ENCODE results near the gene FOXA3.

The FOXA3 gene

GRCh38 chr19:45834970-45835369 is 29.2 kb upstream of the FOXA3 start:
- Histone ChIP-seq H3K23ac (ENCODE audit: low read length) (no peak overlapping the region), H3K36me3 (ENCODE audit: control insufficient read depth, insufficient read depth, low read length) (peaks cover 22% of the 10 kb centered on the region), H3K79me2 (ENCODE audit: control insufficient read depth, insufficient read depth, low read length) (no peaks in the 10 kb centered on the region), H3K27ac (ENCODE audit: low read depth, low read length) (no peak overlapping the region), H3K9ac (ENCODE audit: low read length) (no peak overlapping the region), H3K79me1 (ENCODE audit: low read length) (no peaks in the 10 kb centered on the region), H3K4me1 (ENCODE audit: control insufficient read depth, low read depth, low read length) (no peaks in the 10 kb centered on the region), H4K5ac (ENCODE audit: low read length) (no peak overlapping the region), H2BK5ac (ENCODE audit: low read length) (no peak overlapping the region), H3K4ac (ENCODE audit: low read depth, low read length) (no peak overlapping the region), H2BK15ac (replicated peaks; ENCODE audit: low read depth) (no peak overlapping the region), H4K8ac (ENCODE audit: low read depth, low read length) (no peak overlapping the region), H3K4me2 (ENCODE audit: low read length) (no peak overlapping the region), H2AK5ac (ENCODE audit: low read length) (no peak overlapping the region), H3K18ac (ENCODE audit: low read length) (no peak overlapping the region), H3K27me3 (ENCODE audit: insufficient read depth, low read length, poor library complexity) (no peaks in the 10 kb centered on the region), H2BK120ac (ENCODE audit: low read depth, low read length) (no peak overlapping the region), H3K56ac (ENCODE audit: low read length) (no peak overlapping the region), H3K4me3 (ENCODE audit: low read length) (no peak overlapping the region)
- no CpG with 5 or more reads among the region's 7 CpGs for WGBS (ENCODE audit: extremely low coverage, insufficient coverage, low lambda C conversion rate)
- no peak for DNase-seq

GRCh38 chr19:45842198-45842597 is 21.9 kb upstream of the FOXA3 start:
- no peaks in the 10 kb centered on the region for H3K4me1 ChIP-seq (ENCODE audit: control insufficient read depth, low read depth, low read length)
- H2BK120ac ChIP-seq (ENCODE audit: low read depth, low read length): no peak overlapping the region
- no peak overlapping the region for H2AK5ac ChIP-seq (ENCODE audit: low read length)
- WGBS (ENCODE audit: extremely low coverage, insufficient coverage, low lambda C conversion rate): no CpG with 5 or more reads among the region's 14 CpGs
- no peak for DNase-seq
- H3K23ac ChIP-seq (ENCODE audit: low read length): no peak overlapping the region
- peaks cover 22% of the 10 kb centered on the region for H3K36me3 ChIP-seq (ENCODE audit: control insufficient read depth, insufficient read depth, low read length)
- H3K27ac ChIP-seq (ENCODE audit: low read depth, low read length): no peak overlapping the region
- no peak overlapping the region for H3K4me3 ChIP-seq (ENCODE audit: low read length)
- no peak overlapping the region for H3K4me2 ChIP-seq (ENCODE audit: low read length)
- H3K79me1 ChIP-seq (ENCODE audit: low read length): no peaks in the 10 kb centered on the region
- no peak overlapping the region for H4K5ac ChIP-seq (ENCODE audit: low read length)
- no peak overlapping the region for H3K9ac ChIP-seq (ENCODE audit: low read length)
- H2BK15ac ChIP-seq (replicated peaks; ENCODE audit: low read depth): no peak overlapping the region
- no peak overlapping the region for H3K4ac ChIP-seq (ENCODE audit: low read depth, low read length)
- no peak overlapping the region for H4K8ac ChIP-seq (ENCODE audit: low read depth, low read length)
- no peaks in the 10 kb centered on the region for H3K79me2 ChIP-seq (ENCODE audit: control insufficient read depth, insufficient read depth, low read length)
- H3K27me3 ChIP-seq (ENCODE audit: insufficient read depth, low read length, poor library complexity): no peaks in the 10 kb centered on the region
- H3K18ac ChIP-seq (ENCODE audit: low read length): no peak overlapping the region
- H2BK5ac ChIP-seq (ENCODE audit: low read length): no peak overlapping the region
- no peak overlapping the region for H3K56ac ChIP-seq (ENCODE audit: low read length)

GRCh38 chr19:45847663-45848062 is 16.5 kb upstream of the FOXA3 start:
- Histone ChIP-seq H3K4me3 (ENCODE audit: low read length) (no peak overlapping the region), H2AK5ac (ENCODE audit: low read length) (no peak overlapping the region), H3K79me2 (ENCODE audit: control insufficient read depth, insufficient read depth, low read length) (no peaks in the 10 kb centered on the region), H3K23ac (ENCODE audit: low read length) (no peak overlapping the region), H3K27me3 (ENCODE audit: insufficient read depth, low read length, poor library complexity) (no peaks in the 10 kb centered on the region), H3K18ac (ENCODE audit: low read length) (no peak overlapping the region), H3K9ac (ENCODE audit: low read length) (no peak overlapping the region), H3K4ac (ENCODE audit: low read depth, low read length) (no peak overlapping the region), H3K79me1 (ENCODE audit: low read length) (no peaks in the 10 kb centered on the region), H4K5ac (ENCODE audit: low read length) (no peak overlapping the region), H2BK15ac (replicated peaks; ENCODE audit: low read depth) (no peak overlapping the region), H4K8ac (ENCODE audit: low read depth, low read length) (no peak overlapping the region), H3K56ac (ENCODE audit: low read length) (no peak overlapping the region), H3K4me1 (ENCODE audit: control insufficient read depth, low read depth, low read length) (no peaks in the 10 kb centered on the region), H3K36me3 (ENCODE audit: control insufficient read depth, insufficient read depth, low read length) (peaks cover 26% of the 10 kb centered on the region), H3K27ac (ENCODE audit: low read depth, low read length) (no peak overlapping the region), H2BK5ac (ENCODE audit: low read length) (no peak overlapping the region), H3K4me2 (ENCODE audit: low read length) (no peak overlapping the region), H2BK120ac (ENCODE audit: low read depth, low read length) (no peak overlapping the region)
- no CpG with 5 or more reads among the region's 13 CpGs for WGBS (ENCODE audit: extremely low coverage, insufficient coverage, low lambda C conversion rate)
- no peak for DNase-seq

- Histone ChIP-seq H3K79me1 (ENCODE audit: low read length) (no peaks in the 10 kb centered on the region), H3K4me1 (ENCODE audit: control insufficient read depth, low read depth, low read length) (no peaks in the 10 kb centered on the region), H2AK5ac (ENCODE audit: low read length) (no peak overlapping the region), H3K4me2 (ENCODE audit: low read length) (no peak overlapping the region), H3K36me3 (ENCODE audit: control insufficient read depth, insufficient read depth, low read length) (peaks cover 24% of the 10 kb centered on the region), H3K18ac (ENCODE audit: low read length) (no peak overlapping the region), H2BK5ac (ENCODE audit: low read length) (no peak overlapping the region), H2BK120ac (ENCODE audit: low read depth, low read length) (no peak overlapping the region), H3K27me3 (ENCODE audit: insufficient read depth, low read length, poor library complexity) (no peaks in the 10 kb centered on the region), H3K23ac (ENCODE audit: low read length) (no peak overlapping the region), H3K9ac (ENCODE audit: low read length) (no peak overlapping the region), H2BK15ac (replicated peaks; ENCODE audit: low read depth) (no peak overlapping the region), H3K4ac (ENCODE audit: low read depth, low read length) (no peak overlapping the region), H4K8ac (ENCODE audit: low read depth, low read length) (no peak overlapping the region), H4K5ac (ENCODE audit: low read length) (no peak overlapping the region), H3K56ac (ENCODE audit: low read length) (no peak overlapping the region), H3K27ac (ENCODE audit: low read depth, low read length) (no peak overlapping the region), H3K4me3 (ENCODE audit: low read length) (no peak overlapping the region), H3K79me2 (ENCODE audit: control insufficient read depth, insufficient read depth, low read length) (no peaks in the 10 kb centered on the region)
- WGBS (ENCODE audit: extremely low coverage, insufficient coverage, low lambda C conversion rate): no CpG with 5 or more reads among the region's 4 CpGs
- peak; percentile 26 for DNase-seq
Measured at GRCh38 chr19:45848922-45849321, 15.2 kb upstream of the FOXA3 start.

GRCh38 chr19:45852145-45852750 is 11.9 kb upstream of the FOXA3 start:
- Histone ChIP-seq H3K4me2 (ENCODE audit: low read length) (no peak overlapping the region), H4K8ac (ENCODE audit: low read depth, low read length) (no peak overlapping the region), H4K5ac (ENCODE audit: low read length) (no peak overlapping the region), H3K27ac (ENCODE audit: low read depth, low read length) (no peak overlapping the region), H3K27me3 (ENCODE audit: insufficient read depth, low read length, poor library complexity) (no peaks in the 10 kb centered on the region), H2BK15ac (replicated peaks; ENCODE audit: low read depth) (no peak overlapping the region), H2BK5ac (ENCODE audit: low read length) (no peak overlapping the region), H3K79me1 (ENCODE audit: low read length) (peaks cover 9% of the 10 kb centered on the region), H3K4ac (ENCODE audit: low read depth, low read length) (no peak overlapping the region), H3K4me1 (ENCODE audit: control insufficient read depth, low read depth, low read length) (no peaks in the 10 kb centered on the region), H3K79me2 (ENCODE audit: control insufficient read depth, insufficient read depth, low read length) (peaks cover 8% of the 10 kb centered on the region), H2AK5ac (ENCODE audit: low read length) (no peak overlapping the region), H3K18ac (ENCODE audit: low read length) (no peak overlapping the region), H3K56ac (ENCODE audit: low read length) (no peak overlapping the region), H3K9ac (ENCODE audit: low read length) (no peak overlapping the region), H3K36me3 (ENCODE audit: control insufficient read depth, insufficient read depth, low read length) (peaks cover 26% of the 10 kb centered on the region), H3K4me3 (ENCODE audit: low read length) (no peak overlapping the region), H2BK120ac (ENCODE audit: low read depth, low read length) (no peak overlapping the region), H3K23ac (ENCODE audit: low read length) (no peak overlapping the region)
- DNase-seq: peak; percentile 27
- WGBS (ENCODE audit: extremely low coverage, insufficient coverage, low lambda C conversion rate): no CpG with 5 or more reads among the region's 10 CpGs

GRCh38 chr19:45852983-45853382 is 11.1 kb upstream of the FOXA3 start:
- no peak overlapping the region for H4K8ac ChIP-seq (ENCODE audit: low read depth, low read length)
- H3K4me2 ChIP-seq (ENCODE audit: low read length): no peak overlapping the region
- no peak overlapping the region for H3K27ac ChIP-seq (ENCODE audit: low read depth, low read length)
- H3K4me1 ChIP-seq (ENCODE audit: control insufficient read depth, low read depth, low read length): no peaks in the 10 kb centered on the region
- peaks cover 9% of the 10 kb centered on the region for H3K79me2 ChIP-seq (ENCODE audit: control insufficient read depth, insufficient read depth, low read length)
- no peak overlapping the region for H2BK15ac ChIP-seq (replicated peaks; ENCODE audit: low read depth)
- H3K18ac ChIP-seq (ENCODE audit: low read length): no peak overlapping the region
- peaks cover 24% of the 10 kb centered on the region for H3K36me3 ChIP-seq (ENCODE audit: control insufficient read depth, insufficient read depth, low read length)
- no peak overlapping the region for H2BK120ac ChIP-seq (ENCODE audit: low read depth, low read length)
- H3K23ac ChIP-seq (ENCODE audit: low read length): no peak overlapping the region
- DNase-seq: no peak
- no peak overlapping the region for H2AK5ac ChIP-seq (ENCODE audit: low read length)
- H2BK5ac ChIP-seq (ENCODE audit: low read length): no peak overlapping the region
- no peaks in the 10 kb centered on the region for H3K27me3 ChIP-seq (ENCODE audit: insufficient read depth, low read length, poor library complexity)
- H3K56ac ChIP-seq (ENCODE audit: low read length): no peak overlapping the region
- peaks cover 9% of the 10 kb centered on the region for H3K79me1 ChIP-seq (ENCODE audit: low read length)
- no peak overlapping the region for H3K4me3 ChIP-seq (ENCODE audit: low read length)
- no peak overlapping the region for H4K5ac ChIP-seq (ENCODE audit: low read length)
- no peak overlapping the region for H3K4ac ChIP-seq (ENCODE audit: low read depth, low read length)
- WGBS (ENCODE audit: extremely low coverage, insufficient coverage, low lambda C conversion rate): no CpG with 5 or more reads among the region's 7 CpGs
- H3K9ac ChIP-seq (ENCODE audit: low read length): no peak overlapping the region

All from mesendoderm (in vitro differentiated cells).